SJSA1 (cell line): Measurements from ENCODE around the gene HOXC10. TPM values are rescaled to one million over a fixed set of nuclear protein-coding genes. Genes with fewer than 3 reads are reported as not detected.

ENCODE experiments used
- DNase-seq, 2 experiments: peaks; one replicate each; pipeline ENCODE4 v3.0.0-alpha.2; 2015 to 2020; ENCODE audit warnings: low spot score in 2 of 2, low read depth in 1 of 2
- H3K27ac ChIP-seq: fragments of 250-450 bp; sonication (Bioruptor Pico); 2 replicates; pipeline ENCODE4 v1.5.1; 2020; ENCODE audit warnings: mild to moderate bottlenecking, moderate library complexity
- H3K27me3 ChIP-seq: fragments of 250-450 bp; sonication (Bioruptor Pico); replicated peaks from 2 replicates; pipeline ENCODE4 v1.5.1; 2020; ENCODE audit warnings: mild to moderate bottlenecking, moderate library complexity
- H3K36me3 ChIP-seq: fragments of 250-450 bp; sonication (Bioruptor Pico); 2 replicates; pipeline ENCODE4 v1.5.1; 2020; ENCODE audit warnings: mild to moderate bottlenecking
- H3K4me1 ChIP-seq: fragments of 250-450 bp; sonication (Bioruptor Pico); replicated peaks from 2 replicates; pipeline ENCODE4 v1.6.1; 2021; ENCODE audit warnings: mild to moderate bottlenecking
- H3K4me3 ChIP-seq: fragments of 250-450 bp; sonication (Bioruptor Pico); 2 replicates; pipeline ENCODE4 v1.5.1; 2020; ENCODE audit warnings: mild to moderate bottlenecking
- H3K9me3 ChIP-seq: fragments of 250-450 bp; sonication (Bioruptor Pico); replicated peaks from 2 replicates; pipeline ENCODE4 v1.5.1; 2020; ENCODE audit warnings: mild to moderate bottlenecking
- total RNA-seq: library from RNA; depleted of rRNA; stranded (reverse); fragments of >200 nt; shearing (Covaris generic); gene quantifications from 2 replicates; pipeline ENCODE4 v1.2.3, GENCODE V29; 2014

The HOXC10 gene
- total RNA-seq, 1 experiment from 2014 or later, result 7.5 TPM

GRCh38 chr12:53998110-53998899, 13.4 kb downstream of the HOXC10 start:
- Histone ChIP-seq H3K4me1 (peaks cover 58% of the 10 kb centered on the region), H3K27me3 (no peaks in the 10 kb centered on the region), H3K27ac (peak overlapping the region; percentile 93), H3K4me3 (peak overlapping the region; percentile 49), H3K36me3 (0 out of 2 replicates have a peak, but pooled peaks cover 5% of the 10 kb centered on the region), H3K9me3 (no peaks in the 10 kb centered on the region)
- DNase-seq, result no peak

DNA sequence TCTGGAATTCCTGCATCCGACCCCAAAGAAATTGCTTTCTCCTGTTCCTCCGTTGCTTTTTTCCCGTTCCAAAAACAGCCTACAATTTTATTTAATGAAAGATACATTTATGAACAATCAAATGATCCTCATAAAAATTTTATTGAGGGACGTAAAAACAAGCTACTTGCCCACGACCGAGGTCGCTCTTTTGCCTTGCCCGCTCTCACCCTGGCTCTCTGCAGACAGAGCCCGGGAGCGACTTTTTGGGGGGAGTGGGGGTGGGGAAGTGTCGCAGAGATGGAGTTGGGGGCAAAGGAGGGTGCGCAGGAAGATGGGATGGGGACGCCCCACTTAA, 13.9 kb downstream of the HOXC10 start:
- no peaks in the 10 kb centered on the region for H3K9me3 ChIP-seq
- no peak overlapping the region for H3K4me3 ChIP-seq
- no peak for DNase-seq
- 0 out of 2 replicates have a peak, but pooled peaks cover 5% of the 10 kb centered on the region for H3K36me3 ChIP-seq
- H3K27ac ChIP-seq, result peak overlapping the region; percentile 18
- H3K27me3 ChIP-seq, result no peaks in the 10 kb centered on the region
- peaks cover 58% of the 10 kb centered on the region for H3K4me1 ChIP-seq

GRCh38 chr12:53999559-54000115, 14.7 kb downstream of the HOXC10 start:
- H3K4me3 ChIP-seq, result peak overlapping the region; percentile 71
- H3K36me3 ChIP-seq, result 0 out of 2 replicates have a peak, but pooled peaks cover 5% of the 10 kb centered on the region
- H3K9me3 ChIP-seq, result no peaks in the 10 kb centered on the region
- peak; percentile 77 to 83 for DNase-seq
- H3K27ac ChIP-seq, result peak overlapping the region; percentile 89
- no peaks in the 10 kb centered on the region for H3K27me3 ChIP-seq
- H3K4me1 ChIP-seq, result peaks cover 58% of the 10 kb centered on the region

- H3K4me3 ChIP-seq, result peak within 1 kb of the TSS; percentile 71
- H3K27me3 ChIP-seq, result no peaks in the 10 kb centered on the region
- H3K36me3 ChIP-seq, result 0 out of 2 replicates have a peak, but pooled peaks cover 5% of the 10 kb centered on the region
- peak within 1 kb of the TSS; percentile 89 for H3K27ac ChIP-seq
- peak in 1 of 2 experiments; percentile 83 for DNase-seq
- peaks cover 55% of the 10 kb centered on the region for H3K4me1 ChIP-seq
- no peaks in the 10 kb centered on the region for H3K9me3 ChIP-seq
These were observed 15.5 kb downstream of the HOXC10 start, which contains the start of gene HOXC9 for GRCh38 chr12:54000116-54001114. TSS of gene HOXC9 (plus strand) at chr12:54000161. CDS start at chr12:54000189, 28 bp downstream.

- H3K4me3 ChIP-seq, result peak overlapping the region; percentile 71
These were observed 16.6 kb downstream of the HOXC10 start for GRCh38 chr12:54001283-54002187.

GRCh38 chr12:54002278-54002914, 17.4 kb downstream of the HOXC10 start:
- Histone ChIP-seq H3K9me3 (no peaks in the 10 kb centered on the region), H3K27me3 (no peaks in the 10 kb centered on the region), H3K27ac (peak overlapping the region; percentile 22; the same call in 1 of the 2 replicates), H3K4me3 (peak overlapping the region; percentile 71), H3K4me1 (peaks cover 44% of the 10 kb centered on the region), H3K36me3 (0 out of 2 replicates have a peak, but pooled peaks cover 5% of the 10 kb centered on the region)
- DNase-seq, result peak in 1 of 2 experiments; percentile 62

More at GRCh38 chr12:54001283-54002187, 16.6 kb downstream of the HOXC10 start:
- Histone ChIP-seq H3K36me3 (0 out of 2 replicates have a peak, but pooled peaks cover 5% of the 10 kb centered on the region), H3K27ac (peak overlapping the region; percentile 89), H3K27me3 (no peaks in the 10 kb centered on the region), H3K9me3 (no peaks in the 10 kb centered on the region), H3K4me1 (peaks cover 50% of the 10 kb centered on the region)
- DNase-seq, result peak in 1 of 2 experiments; percentile 43

DNA sequence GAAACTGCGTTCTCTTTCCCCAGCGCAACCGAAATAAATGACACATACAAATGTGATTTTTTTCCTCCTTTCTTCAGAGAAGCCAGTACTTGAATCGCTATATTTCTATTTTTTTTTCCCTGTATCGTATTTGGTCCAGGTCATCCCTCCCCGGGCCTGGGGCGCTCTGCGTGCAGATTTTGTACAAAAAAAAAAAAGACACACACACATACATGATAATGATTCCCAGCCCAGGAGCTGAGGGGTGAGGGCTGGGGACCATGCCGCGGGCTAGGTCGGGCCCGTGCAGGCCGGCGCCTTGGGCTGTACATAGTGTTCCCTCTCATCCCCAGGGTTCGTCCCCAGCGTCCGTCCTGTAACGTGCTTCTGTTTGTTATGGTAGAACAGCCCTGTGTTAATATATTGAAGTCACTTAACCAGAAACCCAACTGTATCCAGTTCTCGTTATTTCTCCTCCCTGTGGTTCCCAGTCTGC, 18.0 kb downstream of the HOXC10 start:
- Histone ChIP-seq H3K27ac (no peak overlapping the region; the same call in 1 of the 2 replicates), H3K9me3 (no peaks in the 10 kb centered on the region), H3K36me3 (0 out of 2 replicates have a peak, but pooled peaks cover 5% of the 10 kb centered on the region), H3K4me1 (peaks cover 44% of the 10 kb centered on the region), H3K4me3 (no peak overlapping the region; the same call in 1 of the 2 replicates), H3K27me3 (no peaks in the 10 kb centered on the region)
- DNase-seq, result no peak

- no peak overlapping the region for H3K4me3 ChIP-seq
- H3K27ac ChIP-seq, result peak overlapping the region; percentile 30; the same call in 1 of the 2 replicates
- H3K9me3 ChIP-seq, result no peaks in the 10 kb centered on the region
- no peak for DNase-seq
- 0 out of 2 replicates have a peak, but pooled peaks cover 5% of the 10 kb centered on the region for H3K36me3 ChIP-seq
- H3K27me3 ChIP-seq, result no peaks in the 10 kb centered on the region
- H3K4me1 ChIP-seq, result peaks cover 40% of the 10 kb centered on the region
These were observed 18.7 kb downstream of the HOXC10 start for GRCh38 chr12:54003625-54004024.

DNA sequence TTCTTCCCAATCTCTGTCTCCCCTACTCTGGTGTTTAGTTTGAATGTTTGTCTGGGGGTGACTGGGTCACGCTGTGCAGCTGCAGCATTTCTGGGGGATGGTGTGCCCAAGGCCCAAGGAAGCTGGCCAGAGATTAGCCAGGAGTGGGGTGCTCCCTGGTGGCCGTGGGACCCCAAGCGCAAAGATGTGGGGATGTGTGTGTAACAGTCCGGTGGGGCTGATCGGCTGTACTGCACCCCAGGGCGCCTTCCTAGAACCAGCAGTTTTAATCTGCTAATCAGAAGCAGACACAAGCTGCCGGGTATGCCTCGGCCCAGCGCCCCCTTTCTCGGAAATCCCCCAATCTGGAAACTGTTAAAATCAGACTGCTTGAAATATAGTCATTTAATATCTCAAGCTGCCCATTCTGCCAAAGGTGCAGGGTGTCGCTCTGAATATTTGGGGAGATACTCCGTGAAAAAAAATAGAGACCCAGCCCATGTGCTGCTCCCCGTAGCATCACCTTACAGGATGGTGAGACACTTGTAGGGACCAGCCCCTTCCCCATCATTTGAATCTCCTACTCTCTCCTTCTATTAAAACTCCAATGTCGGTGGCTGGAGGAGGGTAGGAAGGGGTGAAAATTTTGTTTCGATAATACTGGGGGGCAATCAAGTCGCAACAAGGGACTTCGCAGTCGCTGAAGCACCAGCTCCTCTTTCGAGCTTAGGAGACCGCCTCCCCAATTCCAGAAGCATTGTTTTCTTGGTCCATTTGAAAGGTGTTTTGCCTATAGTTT, 19.3 kb downstream of the HOXC10 start:
- DNase-seq, result no peak
- Histone ChIP-seq H3K4me3 (peak overlapping the region; percentile 21), H3K27me3 (no peaks in the 10 kb centered on the region)

GRCh38 chr12:54004841-54005530, 20.0 kb downstream of the HOXC10 start:
- DNase-seq, result peak in 1 of 2 experiments; percentile 57
- no peaks in the 10 kb centered on the region for H3K9me3 ChIP-seq
- no peaks in the 10 kb centered on the region for H3K27me3 ChIP-seq
- H3K27ac ChIP-seq, result peak overlapping the region; percentile 48
- peak overlapping the region; percentile 21 for H3K4me3 ChIP-seq
- 0 out of 2 replicates have a peak, but pooled peaks cover 5% of the 10 kb centered on the region for H3K36me3 ChIP-seq
- peaks cover 43% of the 10 kb centered on the region for H3K4me1 ChIP-seq

More for the DNA sequence above, 19.3 kb downstream of the HOXC10 start:
- Histone ChIP-seq H3K36me3 (0 out of 2 replicates have a peak, but pooled peaks cover 5% of the 10 kb centered on the region), H3K4me1 (peaks cover 36% of the 10 kb centered on the region), H3K27ac (peak overlapping the region; percentile 48), H3K9me3 (no peaks in the 10 kb centered on the region)

- DNase-seq, result no peak
- Histone ChIP-seq H3K9me3 (no peaks in the 10 kb centered on the region), H3K36me3 (0 out of 2 replicates have a peak, but pooled peaks cover 5% of the 10 kb centered on the region), H3K27ac (peak overlapping the region; percentile 48), H3K4me3 (peak overlapping the region; percentile 21), H3K27me3 (no peaks in the 10 kb centered on the region), H3K4me1 (peaks cover 48% of the 10 kb centered on the region)
These were observed 20.5 kb downstream of the HOXC10 start for GRCh38 chr12:54005531-54005852.
